ENCODE measurements around the gene CPAMD8. TPM values are rescaled to one million over a fixed set of nuclear protein-coding genes. Genes with fewer than 3 reads are reported as not detected.
A peak's percentile ranks its signal among the peaks of the same experiment; 100 is the strongest.

Gene CPAMD8
- total and polyA plus RNA-seq, 9 of the 15 experiments (the other 6 are each of a cell fraction or from before 2014, with no cell fraction given) = 0.20 to 2.1 (median 1.3) TPM

DNA sequence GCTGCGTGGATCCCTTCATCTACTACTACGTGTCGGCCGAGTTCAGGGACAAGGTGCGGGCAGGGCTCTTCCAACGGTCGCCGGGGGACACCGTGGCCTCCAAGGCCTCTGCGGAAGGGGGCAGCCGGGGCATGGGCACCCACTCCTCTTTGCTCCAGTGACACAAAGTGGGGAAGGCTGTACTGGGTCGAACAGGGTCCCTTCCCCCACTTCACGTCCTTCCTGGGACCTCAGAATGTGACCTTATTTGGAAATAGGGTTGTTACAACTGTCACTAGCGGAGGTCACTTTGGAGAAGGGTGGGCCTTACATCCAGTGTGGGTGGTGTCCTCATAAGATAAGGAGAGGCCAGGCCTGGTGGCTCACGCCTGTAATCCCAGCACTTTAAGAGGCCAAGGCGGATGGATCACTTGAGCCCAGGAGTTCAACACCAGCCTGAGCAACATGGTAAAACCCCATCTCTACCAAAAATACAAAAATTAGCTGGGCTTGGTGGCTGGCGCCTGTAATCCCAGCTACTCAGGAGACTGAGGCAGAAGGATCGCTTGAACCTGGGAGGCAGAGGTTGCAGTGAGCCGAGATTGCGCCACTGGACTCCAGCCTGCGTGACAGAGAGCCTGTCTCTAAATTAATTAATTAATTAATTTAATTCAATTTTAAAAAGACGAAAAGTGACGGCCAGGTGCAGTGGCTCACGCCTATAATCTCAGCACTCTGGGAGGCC is 136.0 kb downstream of the CPAMD8 start (continued):
- TF ChIP-seq, protein P1, sequence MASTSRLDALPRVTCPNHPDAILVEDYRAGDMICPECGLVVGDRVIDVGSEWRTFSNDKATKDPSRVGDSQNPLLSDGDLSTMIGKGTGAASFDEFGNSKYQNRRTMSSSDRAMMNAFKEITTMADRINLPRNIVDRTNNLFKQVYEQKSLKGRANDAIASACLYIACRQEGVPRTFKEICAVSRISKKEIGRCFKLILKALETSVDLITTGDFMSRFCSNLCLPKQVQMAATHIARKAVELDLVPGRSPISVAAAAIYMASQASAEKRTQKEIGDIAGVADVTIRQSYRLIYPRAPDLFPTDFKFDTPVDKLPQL (IDR thresholded peaks at IDR 0.05; ENCODE audit: extremely low read depth, insufficient read length) = no peak
- no peak for TF ChIP-seq PRPF4 (IDR thresholded peaks at IDR 0.05; ENCODE audit: insufficient read depth, low read depth, low read length, poor library complexity, severe bottlenecking)
- peak; percentile 91 for TF ChIP-seq POLR2A (conservative IDR thresholded peaks at IDR 0.05)
- TF ChIP-seq MTA3 (IDR thresholded peaks at IDR 0.05; ENCODE audit: borderline replicate concordance) = peak; percentile 63
- TF ChIP-seq GTF2E2 (tag; IDR thresholded peaks at IDR 0.05) = peak; percentile 68; the same call in 1 of the 2 replicates
- peak; percentile 78 for TF ChIP-seq NR2C1 (IDR thresholded peaks at IDR 0.05)
- TF ChIP-seq NR2C1 (tag; IDR thresholded peaks at IDR 0.05) = peak; percentile 75
- no peak for TF ChIP-seq GTF2A2 (tag; IDR thresholded peaks at IDR 0.05)
- TF ChIP-seq FOXK1 (CRISPR knock-in tag; IDR thresholded peaks at IDR 0.05; ENCODE audit: borderline replicate concordance) = peak; percentile 3; the same call in 1 of the 2 replicates
- TF ChIP-seq BRD9 (IDR thresholded peaks at IDR 0.05; ENCODE audit: low read depth, partially characterized antibody) = peak; percentile 74
- TF ChIP-seq ZSCAN32 (CRISPR knock-in tag; IDR thresholded peaks at IDR 0.05) = 0 out of 2 replicates have a peak, but pooled peaks have one; percentile 48
- TF ChIP-seq, protein P2, sequence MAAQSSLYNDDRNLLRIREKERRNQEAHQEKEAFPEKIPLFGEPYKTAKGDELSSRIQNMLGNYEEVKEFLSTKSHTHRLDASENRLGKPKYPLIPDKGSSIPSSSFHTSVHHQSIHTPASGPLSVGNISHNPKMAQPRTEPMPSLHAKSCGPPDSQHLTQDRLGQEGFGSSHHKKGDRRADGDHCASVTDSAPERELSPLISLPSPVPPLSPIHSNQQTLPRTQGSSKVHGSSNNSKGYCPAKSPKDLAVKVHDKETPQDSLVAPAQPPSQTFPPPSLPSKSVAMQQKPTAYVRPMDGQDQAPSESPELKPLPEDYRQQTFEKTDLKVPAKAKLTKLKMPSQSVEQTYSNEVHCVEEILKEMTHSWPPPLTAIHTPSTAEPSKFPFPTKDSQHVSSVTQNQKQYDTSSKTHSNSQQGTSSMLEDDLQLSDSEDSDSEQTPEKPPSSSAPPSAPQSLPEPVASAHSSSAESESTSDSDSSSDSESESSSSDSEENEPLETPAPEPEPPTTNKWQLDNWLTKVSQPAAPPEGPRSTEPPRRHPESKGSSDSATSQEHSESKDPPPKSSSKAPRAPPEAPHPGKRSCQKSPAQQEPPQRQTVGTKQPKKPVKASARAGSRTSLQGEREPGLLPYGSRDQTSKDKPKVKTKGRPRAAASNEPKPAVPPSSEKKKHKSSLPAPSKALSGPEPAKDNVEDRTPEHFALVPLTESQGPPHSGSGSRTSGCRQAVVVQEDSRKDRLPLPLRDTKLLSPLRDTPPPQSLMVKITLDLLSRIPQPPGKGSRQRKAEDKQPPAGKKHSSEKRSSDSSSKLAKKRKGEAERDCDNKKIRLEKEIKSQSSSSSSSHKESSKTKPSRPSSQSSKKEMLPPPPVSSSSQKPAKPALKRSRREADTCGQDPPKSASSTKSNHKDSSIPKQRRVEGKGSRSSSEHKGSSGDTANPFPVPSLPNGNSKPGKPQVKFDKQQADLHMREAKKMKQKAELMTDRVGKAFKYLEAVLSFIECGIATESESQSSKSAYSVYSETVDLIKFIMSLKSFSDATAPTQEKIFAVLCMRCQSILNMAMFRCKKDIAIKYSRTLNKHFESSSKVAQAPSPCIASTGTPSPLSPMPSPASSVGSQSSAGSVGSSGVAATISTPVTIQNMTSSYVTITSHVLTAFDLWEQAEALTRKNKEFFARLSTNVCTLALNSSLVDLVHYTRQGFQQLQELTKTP (IDR thresholded peaks at IDR 0.05; ENCODE audit: low read depth in 1 of 2, partially characterized antibody in 2 of 2) = peak; percentile 55 to 71
- no peak for TF ChIP-seq ILK (tag; IDR thresholded peaks at IDR 0.05; ENCODE audit: borderline replicate concordance, low read depth)
- peak; percentile 46; the same call in 1 of the 2 replicates for TF ChIP-seq MTA2 (IDR thresholded peaks at IDR 0.05; ENCODE audit: low read depth)
- peak; percentile 73 for TF ChIP-seq ZNF586 (CRISPR knock-in tag; conservative IDR thresholded peaks at IDR 0.05)
- TF ChIP-seq, protein P3, sequence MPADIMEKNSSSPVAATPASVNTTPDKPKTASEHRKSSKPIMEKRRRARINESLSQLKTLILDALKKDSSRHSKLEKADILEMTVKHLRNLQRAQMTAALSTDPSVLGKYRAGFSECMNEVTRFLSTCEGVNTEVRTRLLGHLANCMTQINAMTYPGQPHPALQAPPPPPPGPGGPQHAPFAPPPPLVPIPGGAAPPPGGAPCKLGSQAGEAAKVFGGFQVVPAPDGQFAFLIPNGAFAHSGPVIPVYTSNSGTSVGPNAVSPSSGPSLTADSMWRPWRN (IDR thresholded peaks at IDR 0.05; ENCODE audit: low read depth) = peak; percentile 82
- peak; percentile 44 for TF ChIP-seq MAFK (IDR thresholded peaks at IDR 0.05; ENCODE audit: low read length)
- 0 out of 2 replicates have a peak, but pooled peaks have one; percentile 43 for TF ChIP-seq ZEB2 (IDR thresholded peaks at IDR 0.05)
- TF ChIP-seq TCF3 (CRISPR knock-in tag; IDR thresholded peaks at IDR 0.05) = peak; percentile 73
- peak; percentile 41 for TF ChIP-seq ZNF197 (CRISPR knock-in tag; IDR thresholded peaks at IDR 0.05; ENCODE audit: low read depth)
- TF ChIP-seq ZNF274 (IDR thresholded peaks at IDR 0.05; ENCODE audit: borderline replicate concordance, low read depth, low read length) = no peak
- peak; percentile 39; the same call in 1 of the 2 replicates for TF ChIP-seq SOX6 (IDR thresholded peaks at IDR 0.05)
